Measurements from ENCODE around the gene MELK. TPM values are rescaled to one million over a fixed set of nuclear protein-coding genes. Genes with fewer than 3 reads are reported as not detected.

Gene MELK
- total and polyA plus RNA-seq, 2 donors (not counting 1 experiment from before 2014, with no cell fraction given) = 14.2 to 21.9 TPM

- no peaks in the 10 kb centered on the region for H3K36me3 ChIP-seq (ENCODE audit: control insufficient read depth, insufficient read depth, low read length)
- H2AFZ ChIP-seq (ENCODE audit: low read length) = no peak overlapping the region
- no peaks in the 10 kb centered on the region for H3K9me3 ChIP-seq (ENCODE audit: control insufficient read depth, insufficient read depth, low read depth, low read length)
- no peak overlapping the region for H3K27ac ChIP-seq (ENCODE audit: insufficient read depth, low read length)
- no peaks in the 10 kb centered on the region for H3K79me2 ChIP-seq (ENCODE audit: control insufficient read depth, insufficient read depth, low read length)
- H4K20me1 ChIP-seq (ENCODE audit: control insufficient read depth, extremely low read depth, insufficient read depth, low read length) = no peaks in the 10 kb centered on the region
- H3K27me3 ChIP-seq (ENCODE audit: control insufficient read depth, insufficient read depth, low read length) = peaks cover 3% of the 10 kb centered on the region
- TF ChIP-seq EZH2 (IDR thresholded peaks at IDR 0.05; ENCODE audit: low read length, missing control alignments) (no peak), CTCF (conservative IDR thresholded peaks at IDR 0.05 in 1 of 2, IDR thresholded peaks at IDR 0.05 in 1 of 2; ENCODE audit: low read depth in 1 of 2, low read length in 2 of 2) (no peak)
- no peak overlapping the region for H3K4me3 ChIP-seq (replicated peaks in 1 of 4; ENCODE audit: control extremely low read depth in 1 of 4, insufficient read depth in 1 of 4, low read depth in 3 of 4, low read length in 4 of 4)
- no peak overlapping the region for H3K9ac ChIP-seq (ENCODE audit: insufficient read depth, low read length)
- H3K4me1 ChIP-seq (ENCODE audit: control insufficient read depth, extremely low read depth, insufficient read depth, low read length) = no peaks in the 10 kb centered on the region
- no peak for DNase-seq (ENCODE audit: low read depth in 2 of 2)
- no peak overlapping the region for H3K4me2 ChIP-seq (ENCODE audit: extremely low read depth, insufficient read depth, low read length)
These were observed 113.8 kb downstream of the MELK start for GRCh38 chr9:36686471-36686870.

GRCh38 chr9:36690412-36691168, 117.9 kb downstream of the MELK start:
- DNase-seq (ENCODE audit: low read depth in 2 of 2) = no peak

DNA sequence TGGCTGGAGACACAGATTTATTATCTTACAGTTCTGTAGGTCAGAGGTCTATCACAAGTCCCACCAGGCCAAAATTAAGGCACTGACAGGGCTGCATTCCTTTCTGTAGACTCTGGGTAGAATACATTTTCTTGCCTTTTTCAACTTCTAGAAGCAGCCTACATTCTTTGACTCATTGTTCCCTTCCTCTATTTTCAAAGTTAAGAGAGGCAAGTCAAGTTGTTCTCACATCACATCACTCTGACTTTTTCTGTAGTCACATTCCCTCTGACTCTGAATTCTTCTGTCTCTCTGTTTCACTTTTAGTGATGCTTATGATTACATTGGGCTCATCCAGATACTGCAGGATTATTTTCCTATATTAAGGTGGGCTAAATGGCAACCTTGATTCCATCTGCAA, 119.0 kb downstream of the MELK start:
- Histone ChIP-seq H3K4me2 (ENCODE audit: extremely low read depth, insufficient read depth, low read length) (no peak overlapping the region), H3K9me3 (ENCODE audit: control insufficient read depth, insufficient read depth, low read depth, low read length) (no peaks in the 10 kb centered on the region), H3K79me2 (ENCODE audit: control insufficient read depth, insufficient read depth, low read length) (no peaks in the 10 kb centered on the region), H4K20me1 (ENCODE audit: control insufficient read depth, extremely low read depth, insufficient read depth, low read length) (no peaks in the 10 kb centered on the region), H3K9ac (ENCODE audit: insufficient read depth, low read length) (no peak overlapping the region), H3K27ac (ENCODE audit: insufficient read depth, low read length) (no peak overlapping the region), H3K4me1 (ENCODE audit: control insufficient read depth, extremely low read depth, insufficient read depth, low read length) (no peaks in the 10 kb centered on the region), H3K4me3 (replicated peaks in 1 of 4; ENCODE audit: control extremely low read depth in 1 of 4, insufficient read depth in 1 of 4, low read depth in 3 of 4, low read length in 4 of 4) (no peak overlapping the region), H3K36me3 (ENCODE audit: control insufficient read depth, insufficient read depth, low read length) (no peaks in the 10 kb centered on the region), H3K27me3 (ENCODE audit: control insufficient read depth, insufficient read depth, low read length) (peaks cover 3% of the 10 kb centered on the region), H2AFZ (ENCODE audit: low read length) (no peak overlapping the region)
- DNase-seq (ENCODE audit: low read depth in 2 of 2) = no peak
- no peak for TF ChIP-seq CTCF (conservative IDR thresholded peaks at IDR 0.05 in 1 of 2, IDR thresholded peaks at IDR 0.05 in 1 of 2; ENCODE audit: low read depth in 1 of 2, low read length in 2 of 2)
- no peak for TF ChIP-seq EZH2 (IDR thresholded peaks at IDR 0.05; ENCODE audit: low read length, missing control alignments)

More at GRCh38 chr9:36690412-36691168, 117.9 kb downstream of the MELK start:
- Histone ChIP-seq H3K9ac (ENCODE audit: insufficient read depth, low read length) (no peak overlapping the region), H3K79me2 (ENCODE audit: control insufficient read depth, insufficient read depth, low read length) (no peaks in the 10 kb centered on the region), H3K27me3 (ENCODE audit: control insufficient read depth, insufficient read depth, low read length) (peaks cover 3% of the 10 kb centered on the region), H3K4me2 (ENCODE audit: extremely low read depth, insufficient read depth, low read length) (no peak overlapping the region), H3K36me3 (ENCODE audit: control insufficient read depth, insufficient read depth, low read length) (no peaks in the 10 kb centered on the region), H3K9me3 (ENCODE audit: control insufficient read depth, insufficient read depth, low read depth, low read length) (no peaks in the 10 kb centered on the region), H3K27ac (ENCODE audit: insufficient read depth, low read length) (no peak overlapping the region), H3K4me1 (ENCODE audit: control insufficient read depth, extremely low read depth, insufficient read depth, low read length) (no peaks in the 10 kb centered on the region), H3K4me3 (replicated peaks in 1 of 4; ENCODE audit: control extremely low read depth in 1 of 4, insufficient read depth in 1 of 4, low read depth in 3 of 4, low read length in 4 of 4) (no peak overlapping the region), H4K20me1 (ENCODE audit: control insufficient read depth, extremely low read depth, insufficient read depth, low read length) (no peaks in the 10 kb centered on the region), H2AFZ (ENCODE audit: low read length) (no peak overlapping the region)
- TF ChIP-seq EZH2 (IDR thresholded peaks at IDR 0.05; ENCODE audit: low read length, missing control alignments) = no peak
- no peak for TF ChIP-seq CTCF (conservative IDR thresholded peaks at IDR 0.05 in 1 of 2, IDR thresholded peaks at IDR 0.05 in 1 of 2; ENCODE audit: low read depth in 1 of 2, low read length in 2 of 2)
